CD14-positive monocyte (primary cell): Measurements from ENCODE around the gene RBKS. TPM values are rescaled to one million over a fixed set of nuclear protein-coding genes. Genes with fewer than 3 reads are reported as not detected.
A peak's percentile ranks its signal among the peaks of the same experiment; 100 is the strongest.

Source experiments
- DNase-seq, 3 donors: peaks; one replicate each; pipeline ENCODE4 v3.0.0-alpha.2; 2011 to 2022
- H2AFZ ChIP-seq: 2 replicates; pipeline ENCODE4 v1.6.0; 2012; ENCODE audit warnings: mild to moderate bottlenecking, low read depth, low read length, inconsistent platforms; ENCODE audit not compliant: insufficient read depth, poor library complexity, severe bottlenecking
- H3K27ac ChIP-seq, 2 donors: 1 replicate in 1 of 2; 2 replicates in 1 of 2; pipeline ENCODE4 v1.5.1; 2012 to 2013; ENCODE audit warnings: low read length in 2 of 2, control low read depth in 1 of 2, inconsistent platforms in 1 of 2, low read depth in 1 of 2, mild to moderate bottlenecking in 1 of 2
- H3K27me3 ChIP-seq, 2 donors: one replicate each; pipeline versions ENCODE4 v1.6.0 to v1.6.1; 2011 to 2013; ENCODE audit warnings: low read length in 2 of 2; ENCODE audit not compliant: control insufficient read depth in 2 of 2, insufficient read depth in 2 of 2
- H3K36me3 ChIP-seq, 2 donors: replicated peaks in 1 of 2; 1 replicate in 1 of 2; 2 replicates in 1 of 2; pipeline versions ENCODE4 v1.5.1 to v1.6.1; 2012 to 2013; ENCODE audit warnings: low read length in 2 of 2, control low read depth in 1 of 2, inconsistent platforms in 1 of 2, mild to moderate bottlenecking in 1 of 2; ENCODE audit not compliant: insufficient read depth in 2 of 2, control insufficient read depth in 1 of 2
- H3K4me1 ChIP-seq, 2 donors: 1 replicate in 1 of 2; 2 replicates in 1 of 2; pipeline versions ENCODE4 v1.5.1 to v1.6.1; 2012 to 2013; ENCODE audit warnings: low read length in 2 of 2, control low read depth in 1 of 2, inconsistent platforms in 1 of 2, mild to moderate bottlenecking in 1 of 2, moderate library complexity in 1 of 2; ENCODE audit not compliant: insufficient read depth in 2 of 2, control insufficient read depth in 1 of 2
- H3K4me2 ChIP-seq: replicated peaks from 2 replicates; pipeline ENCODE3; 2012; ENCODE audit warnings: low read length, moderate library complexity, mild to moderate bottlenecking; ENCODE audit not compliant: poor library complexity, severe bottlenecking; ENCODE audit errors: extremely low read depth
- H3K4me3 ChIP-seq, 3 experiments: fragments of 200-600 bp in 1 of 3; sonication (generic) in 1 of 3; replicated peaks in 1 of 3; 1 replicate in 2 of 3; 2 replicates in 1 of 3; pipeline ENCODE4 v1.5.1; 2011 to 2013; ENCODE audit warnings: low read length in 3 of 3, mild to moderate bottlenecking in 3 of 3, control low read depth in 2 of 3, low read depth in 2 of 3, inconsistent platforms in 1 of 3, moderate library complexity in 1 of 3
- H3K79me2 ChIP-seq: 2 replicates; pipeline ENCODE4 v1.6.0; 2012; ENCODE audit warnings: mild to moderate bottlenecking, control low read depth, inconsistent platforms, low read length, moderate library complexity; ENCODE audit not compliant: insufficient read depth
- H3K9ac ChIP-seq: 2 replicates; pipeline ENCODE4 v1.6.0; 2017; ENCODE audit warnings: low read length, mild to moderate bottlenecking; ENCODE audit not compliant: insufficient read depth, poor library complexity, severe bottlenecking
- H3K9me3 ChIP-seq, 2 donors: replicated peaks in 1 of 2; 1 replicate in 1 of 2; 2 replicates in 1 of 2; pipeline versions ENCODE4 v1.5.1 to v1.6.1; 2012 to 2013; ENCODE audit warnings: low read length in 2 of 2, control low read depth in 1 of 2; ENCODE audit not compliant: control insufficient read depth in 1 of 2, insufficient read depth in 1 of 2
- H4K20me1 ChIP-seq: 2 replicates; pipeline ENCODE4 v1.6.0; 2012; ENCODE audit warnings: mild to moderate bottlenecking, low read length, control low read depth, moderate library complexity; ENCODE audit not compliant: insufficient read depth
- H3K27ac Mint-ChIP-seq, 7 donors: one replicate each; pipeline ENCODE4 v1.8.0; 2020; ENCODE audit warnings: mild to moderate bottlenecking in 7 of 7, mixed read lengths in 7 of 7, moderate library complexity in 6 of 7, inconsistent platforms in 2 of 7
- H3K27me3 Mint-ChIP-seq, 3 donors: one replicate each; pipeline ENCODE4 v1.8.0; 2021 to 2022; ENCODE audit warnings: low read depth in 3 of 3, mild to moderate bottlenecking in 3 of 3, mixed read lengths in 3 of 3, moderate library complexity in 3 of 3, inconsistent platforms in 1 of 3
- H3K36me3 Mint-ChIP-seq, 2 donors: one replicate each; pipeline ENCODE4 v1.8.0; 2020; ENCODE audit warnings: mixed read lengths in 2 of 2, inconsistent platforms in 1 of 2, mild to moderate bottlenecking in 1 of 2
- H3K4me1 Mint-ChIP-seq: one replicate; pipeline ENCODE4 v1.8.0; 2020; ENCODE audit warnings: mild to moderate bottlenecking, mixed read lengths
- H3K4me3 Mint-ChIP-seq, 2 donors: one replicate each; pipeline ENCODE4 v1.8.0; 2020; ENCODE audit warnings: mild to moderate bottlenecking in 2 of 2, mixed read lengths in 2 of 2, moderate library complexity in 1 of 2
- H3K9me3 Mint-ChIP-seq, 7 donors: one replicate each; pipeline ENCODE4 v1.8.0; 2020 to 2022; ENCODE audit warnings: mixed read lengths in 7 of 7, mild to moderate bottlenecking in 6 of 7, moderate library complexity in 6 of 7, inconsistent platforms in 2 of 7
- CTCF ChIP-seq: fragments of 200-600 bp; IDR thresholded peaks from one replicate; pipeline ENCODE4 v1.8.0; 2022; ENCODE audit warnings: antibody characterized with exemption, mild to moderate bottlenecking
- WGBS: methylation state at CpG from one replicate; pipeline ENCODE4 v1.1.5; 2013; ENCODE audit warnings: missing lambda C conversion rate; ENCODE audit not compliant: insufficient coverage; 5-methylcytosine and 5-hydroxymethylcytosine counted together
- intact Hi-C, 2 donors: fragments of 100-400 bp; cut with micrococcal nuclease; formaldehyde crosslinking; loops; one replicate each; pipeline versions ENCODE4 v1.15.0 to v1.15.1; 2023
- polyA plus RNA-seq, 3 donors: library from polyadenylated mRNA; depleted of rRNA in 1 of 3; unstranded in 2 of 3; stranded (reverse) in 1 of 3; fragments of 300-500 nt in 2 of 3; fragments of >200 nt in 1 of 3; fragmentation: Illumina TruSeq in 2 of 3; gene quantifications; 1 replicate in 2 of 3; 2 replicates in 1 of 3; pipeline ENCODE4 v1.2.3, GENCODE V29; 2012 to 2021

Gene RBKS
- polyA plus RNA-seq, 3 donors, result 3.9 to 39.1 (median 4.3) TPM

- no peaks in the 10 kb centered on the region for H3K36me3 ChIP-seq
- H3K4me3 ChIP-seq, result no peak overlapping the region
- Mint-ChIP-seq H3K4me1 (peaks cover 47% of the 10 kb centered on the region), H3K4me3 (no peak overlapping the region), H3K27ac (peak overlapping the region; percentile 23 to 93 (median 65)), H3K9me3 (peaks cover 0 to 4% (median 2%) of the 10 kb centered on the region in 7 donors), H3K27me3 (no peaks in the 10 kb centered on the region), H3K36me3 (no peaks in the 10 kb centered on the region)
- DNase-seq, result no peak
- intact Hi-C loops, result loop anchor here (5.0 to 10.0 kb wide), 4 partner anchors 42 to 700 kb away; partner anchors contain the start of gene FOSL2 (in 1 of the 2)
- WGBS, result 55% methylated on average over 3 of the region's 5 CpGs
- peak overlapping the region in 1 of 2 donors; percentile 75 for H3K27ac ChIP-seq
- H3K9me3 ChIP-seq, result no peaks in the 10 kb centered on the region
- no peaks in the 10 kb centered on the region for H4K20me1 ChIP-seq
- no peak overlapping the region for H3K9ac ChIP-seq
- no peaks in the 10 kb centered on the region for H3K27me3 ChIP-seq
- H3K4me2 ChIP-seq, result no peak overlapping the region
- no peak for TF ChIP-seq CTCF
- peak overlapping the region; percentile 27 for H2AFZ ChIP-seq
- peaks cover 14% of the 10 kb centered on the region for H3K79me2 ChIP-seq
- H3K4me1 ChIP-seq, result peaks cover 44 to 50% of the 10 kb centered on the region in 2 donors
These were observed 135.4 kb downstream of the RBKS start for GRCh38 chr2:27754831-27755230.

- Histone ChIP-seq H3K9ac (no peak overlapping the region), H3K4me1 (peaks cover 44 to 50% of the 10 kb centered on the region in 2 donors), H3K36me3 (peaks cover 0 to 3% of the 10 kb centered on the region in 2 donors), H3K79me2 (peaks cover 14% of the 10 kb centered on the region), H2AFZ (no peak overlapping the region), H3K4me2 (no peak overlapping the region), H3K9me3 (peaks cover 2 to 6% of the 10 kb centered on the region in 2 donors), H3K4me3 (no peak overlapping the region), H3K27ac (peak overlapping the region in 1 of 2 donors; percentile 75), H4K20me1 (no peaks in the 10 kb centered on the region), H3K27me3 (no peaks in the 10 kb centered on the region)
- peak; percentile 95 for TF ChIP-seq CTCF
- Mint-ChIP-seq H3K36me3 (peaks cover 0 to 2% of the 10 kb centered on the region in 2 donors), H3K4me1 (peaks cover 47% of the 10 kb centered on the region), H3K9me3 (peaks cover 2 to 10% (median 9%) of the 10 kb centered on the region in 7 donors), H3K27me3 (no peaks in the 10 kb centered on the region), H3K4me3 (no peak overlapping the region), H3K27ac (peak overlapping the region in 6 of 7 donors; percentile 33 to 93 (median 72))
- peak; percentile 69 to 79 (median 74) for DNase-seq
- WGBS, result 28% methylated on average over 3 of the region's 4 CpGs
- intact Hi-C loops, result loop anchor here (10.0 kb wide), 3 partner anchors 641 to 701 kb away; partner anchors contain the start of gene FOSL2 (in 1 of the 2)
These were observed 136.0 kb downstream of the RBKS start for GRCh38 chr2:27754138-27754588.
